ENCODE data around the gene DGCR6. TPM values are rescaled to one million over a fixed set of nuclear protein-coding genes. Genes with fewer than 3 reads are reported as not detected.
"Not testable (repeated sequence)": the region's sequence is repeated elsewhere in the genome, so short reads cannot be mapped to it uniquely, and the experiment has no call there.

DGCR6 gene
- total RNA-seq, 2 donors from 2014 or later, result 2.6 to 4.9 TPM

DNA sequence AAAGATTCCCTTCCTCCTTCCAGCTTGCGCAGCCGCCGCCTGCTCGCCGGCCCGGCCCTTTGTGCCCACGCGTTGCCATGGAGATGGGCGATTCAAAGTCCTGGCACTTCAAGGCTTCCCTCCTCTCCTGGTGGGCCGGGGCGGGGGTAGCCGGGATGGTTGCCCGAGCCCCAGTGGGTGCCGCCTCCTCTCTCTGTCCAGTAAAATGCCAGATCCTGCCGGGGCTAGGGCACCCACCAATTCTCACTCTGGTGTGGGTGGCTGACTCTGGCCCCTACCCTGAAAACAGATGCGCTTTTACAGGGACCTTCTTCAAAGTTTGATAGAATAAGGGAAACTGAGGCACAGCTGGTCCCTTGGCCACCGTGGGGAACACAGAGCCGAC lies 52.2 kb downstream of the DGCR6 start:
- H3K4me1 ChIP-seq (ENCODE audit: control insufficient read depth in 1 of 2, low read depth in 2 of 2); H3K36me3 ChIP-seq; DNase-seq (ENCODE audit: low spot score); H3K4me3 ChIP-seq; H3K27me3 ChIP-seq (replicated peaks; ENCODE audit: insufficient read depth); H3K9me3 ChIP-seq; ATAC-seq (ENCODE audit: insufficient number of reproducible peaks, low FRiP score, low read depth); H3K27ac ChIP-seq: not testable (repeated sequence)

DNA sequence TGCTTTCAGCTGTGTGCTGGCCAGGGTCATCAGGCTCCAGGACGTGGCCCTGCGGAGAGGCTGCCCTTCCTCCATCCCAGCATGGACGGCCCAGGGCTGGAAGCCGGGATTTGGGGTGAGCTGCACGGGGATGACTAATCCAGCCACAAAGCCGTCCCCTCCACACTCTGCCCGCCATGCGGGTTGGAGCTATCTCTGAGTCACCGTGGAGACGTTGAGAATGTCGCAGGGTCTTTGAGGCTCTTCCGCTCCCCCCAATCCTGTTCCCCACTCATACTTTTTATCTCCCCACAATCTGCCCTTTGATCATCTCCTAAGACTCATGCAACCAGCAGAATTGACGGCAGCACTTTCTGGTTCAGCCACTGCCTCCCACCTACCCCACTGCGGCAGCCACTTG lies 52.6 kb downstream of the DGCR6 start:
- H3K27me3 ChIP-seq (replicated peaks; ENCODE audit: insufficient read depth); H3K4me3 ChIP-seq; ATAC-seq (ENCODE audit: insufficient number of reproducible peaks, low FRiP score, low read depth); H3K27ac ChIP-seq; H3K4me1 ChIP-seq (ENCODE audit: control insufficient read depth in 1 of 2, low read depth in 2 of 2); DNase-seq (ENCODE audit: low spot score); H3K9me3 ChIP-seq; H3K36me3 ChIP-seq: not testable (repeated sequence)

DNA sequence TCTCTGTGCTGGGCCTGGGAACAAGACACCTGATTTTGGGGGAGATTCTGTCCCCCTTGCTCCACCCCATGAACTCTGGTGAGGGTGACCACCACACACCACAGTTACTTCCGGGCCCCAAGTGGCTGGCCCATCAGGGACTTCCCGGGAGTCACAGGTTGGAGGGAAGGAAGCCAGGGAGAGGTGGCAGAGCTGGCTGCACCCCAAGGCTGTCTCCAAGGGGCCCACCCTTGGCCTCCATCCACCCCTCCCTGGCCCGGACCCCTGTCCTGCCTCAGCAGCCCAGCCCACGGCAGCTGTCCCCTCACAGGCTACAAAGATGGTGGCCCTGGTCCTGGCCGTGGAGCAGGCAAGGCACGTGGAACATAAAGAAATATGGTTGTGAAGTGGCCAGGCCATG lies 53.1 kb downstream of the DGCR6 start:
- not testable (repeated sequence) for ATAC-seq (ENCODE audit: insufficient number of reproducible peaks, low FRiP score, low read depth); DNase-seq (ENCODE audit: low spot score); H3K27ac ChIP-seq; H3K4me1 ChIP-seq (ENCODE audit: control insufficient read depth in 1 of 2, low read depth in 2 of 2); H3K27me3 ChIP-seq (replicated peaks; ENCODE audit: insufficient read depth); H3K4me3 ChIP-seq; H3K9me3 ChIP-seq; H3K36me3 ChIP-seq

DNA sequence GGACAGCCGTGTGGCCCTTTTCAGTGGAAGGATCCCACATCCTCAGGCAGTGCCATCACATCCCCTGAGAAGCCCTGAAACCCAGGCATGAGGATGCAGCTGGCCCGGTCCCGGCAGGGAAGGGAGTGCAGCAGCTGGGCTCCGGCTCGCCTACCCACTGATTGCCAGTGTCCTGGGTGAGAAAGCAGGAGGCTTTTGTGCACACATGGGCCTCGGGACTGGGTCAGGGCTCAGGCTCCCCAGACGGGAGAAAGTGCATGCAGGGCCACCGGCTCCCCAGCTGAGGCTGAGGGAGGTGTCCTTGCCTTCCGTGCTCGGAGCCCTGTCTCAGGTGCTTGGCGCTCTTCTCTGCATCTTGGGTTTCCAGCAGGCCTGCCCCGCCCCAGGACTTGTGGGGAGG lies 53.6 kb downstream of the DGCR6 start:
- not testable (repeated sequence) for H3K27ac ChIP-seq; DNase-seq (ENCODE audit: low spot score); ATAC-seq (ENCODE audit: insufficient number of reproducible peaks, low FRiP score, low read depth); H3K27me3 ChIP-seq (replicated peaks; ENCODE audit: insufficient read depth); H3K36me3 ChIP-seq; H3K4me3 ChIP-seq; H3K9me3 ChIP-seq; H3K4me1 ChIP-seq (ENCODE audit: control insufficient read depth in 1 of 2, low read depth in 2 of 2)

DNA sequence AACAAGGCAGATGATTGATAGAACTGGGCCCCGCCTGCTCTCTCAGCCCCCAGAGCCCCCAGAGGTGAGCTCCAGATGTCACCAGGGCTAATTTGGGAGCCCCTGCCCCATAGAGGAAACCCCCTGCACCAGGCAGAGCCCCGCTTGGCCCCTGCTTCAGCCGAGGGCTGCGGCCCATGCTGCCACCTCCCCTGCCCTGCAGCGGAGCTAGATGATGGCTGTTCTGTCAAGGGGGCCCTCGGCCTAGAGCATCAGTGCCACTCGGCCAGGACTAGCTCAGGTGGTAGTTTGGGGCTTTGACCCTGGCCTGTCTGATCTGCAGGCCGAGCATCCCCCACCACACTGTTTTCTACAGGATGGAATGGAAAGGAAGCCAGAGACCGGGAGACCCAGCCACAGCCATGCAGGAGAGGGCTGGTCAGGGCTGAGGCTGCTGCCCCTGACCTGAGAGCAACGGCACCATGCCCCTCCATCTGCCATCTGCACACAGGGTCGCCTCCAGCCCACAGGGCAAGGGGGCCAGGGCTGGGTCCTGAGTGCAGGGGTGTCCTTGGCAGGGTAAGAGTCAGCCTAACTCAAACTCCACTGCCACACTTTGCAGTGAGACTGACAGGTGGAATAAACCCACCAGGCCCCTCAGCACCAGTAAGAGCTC lies 54.2 kb downstream of the DGCR6 start:
- not testable (repeated sequence) for DNase-seq (ENCODE audit: low spot score); H3K36me3 ChIP-seq; ATAC-seq (ENCODE audit: insufficient number of reproducible peaks, low FRiP score, low read depth); H3K9me3 ChIP-seq; H3K4me3 ChIP-seq; H3K27ac ChIP-seq; H3K27me3 ChIP-seq (replicated peaks; ENCODE audit: insufficient read depth); H3K4me1 ChIP-seq (ENCODE audit: control insufficient read depth in 1 of 2, low read depth in 2 of 2)

DNA sequence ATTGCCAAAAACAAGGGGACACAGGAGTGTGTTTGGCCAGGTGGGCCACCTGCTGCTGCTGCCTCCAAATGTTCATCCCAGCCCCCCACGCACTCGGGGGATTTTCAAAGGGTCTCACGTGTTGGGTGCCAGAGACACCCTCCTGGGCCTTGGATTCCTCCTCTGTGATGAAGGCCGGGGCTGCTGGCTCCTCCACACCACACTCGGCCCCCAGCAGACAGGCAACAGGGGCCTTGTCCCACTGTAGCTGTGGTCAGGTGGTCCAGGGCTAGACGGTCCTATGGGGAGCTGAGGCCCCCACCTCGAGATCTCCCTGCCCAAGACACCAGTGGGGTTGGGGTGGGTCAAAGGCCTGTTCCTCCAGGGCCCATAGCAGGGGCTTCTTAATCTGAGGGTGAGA lies 55.1 kb downstream of the DGCR6 start:
- H3K36me3 ChIP-seq; DNase-seq (ENCODE audit: low spot score); H3K27ac ChIP-seq; ATAC-seq (ENCODE audit: insufficient number of reproducible peaks, low FRiP score, low read depth); H3K9me3 ChIP-seq; H3K4me3 ChIP-seq; H3K27me3 ChIP-seq (replicated peaks; ENCODE audit: insufficient read depth); H3K4me1 ChIP-seq (ENCODE audit: control insufficient read depth in 1 of 2, low read depth in 2 of 2): not testable (repeated sequence)

Other genes starting within 250 kb of the DGCR6 start
- 10 to 100 TPM in 1 of 2 donors, 1 to 10 TPM in 1; 7.5 to 16.0 TPM for gene PRODH, start 30.0 kb downstream of the DGCR6 start, total RNA-seq
- gene DGCR2, start 216.1 kb downstream of the DGCR6 start, total RNA-seq, result 100 to 1,000 TPM in 1 of 2 donors, 10 to 100 TPM in 1; 42.1 to 105 TPM
- gene TSSK2, start 225.0 kb downstream of the DGCR6 start, total RNA-seq, result not detected
- gene ESS2, start 238.3 kb downstream of the DGCR6 start, total RNA-seq, result 10 to 100 TPM; 19.0 to 30.7 TPM
- gene GSC2, start 244.0 kb downstream of the DGCR6 start, total RNA-seq, result not detected